Liver (tissue), 9 donors: ENCODE results near the gene C3orf52. TPM values are rescaled to one million over a fixed set of nuclear protein-coding genes. Genes with fewer than 3 reads are reported as not detected.

Experiments used
- DNase-seq: peaks from one replicate; pipeline ENCODE4 v3.0.0-alpha.2; 2017; ENCODE audit warnings: low spot score
- H3K27ac ChIP-seq, 2 donors: one replicate each; pipeline ENCODE4 v1.7.0; 2013; ENCODE audit warnings: inconsistent platforms in 2 of 2, low read length in 2 of 2, control low read depth in 1 of 2, low read depth in 1 of 2, mild to moderate bottlenecking in 1 of 2
- H3K27me3 ChIP-seq, 4 donors: one replicate each; pipeline versions ENCODE4 v1.6.1 to v1.7.0; 2013; ENCODE audit warnings: low read length in 3 of 4, inconsistent platforms in 1 of 4, mild to moderate bottlenecking in 1 of 4, moderate library complexity in 1 of 4; ENCODE audit not compliant: control insufficient read depth in 4 of 4, insufficient read depth in 4 of 4
- H3K36me3 ChIP-seq, 4 donors: one replicate each; pipeline versions ENCODE4 v1.6.1 to v1.7.0; 2013; ENCODE audit warnings: low read length in 3 of 4, mild to moderate bottlenecking in 3 of 4, low read depth in 1 of 4, moderate library complexity in 1 of 4; ENCODE audit not compliant: control insufficient read depth in 4 of 4, insufficient read depth in 3 of 4
- H3K4me1 ChIP-seq, 4 donors: one replicate each; pipeline versions ENCODE4 v1.6.1 to v1.7.0; 2013; ENCODE audit warnings: low read length in 3 of 4, mild to moderate bottlenecking in 3 of 4, moderate library complexity in 1 of 4; ENCODE audit not compliant: control insufficient read depth in 4 of 4, insufficient read depth in 4 of 4
- H3K4me3 ChIP-seq, 3 donors: one replicate each; pipeline versions ENCODE4 v1.6.1 to v1.7.0; 2013; ENCODE audit warnings: low read length in 3 of 3, control low read depth in 1 of 3, low read depth in 1 of 3, mild to moderate bottlenecking in 1 of 3
- H3K9ac ChIP-seq, 2 donors: one replicate each; pipeline ENCODE4 v1.7.0; 2013; ENCODE audit warnings: low read length in 2 of 2, mild to moderate bottlenecking in 2 of 2, moderate library complexity in 2 of 2, control low read depth in 1 of 2, low read depth in 1 of 2
- H3K9me3 ChIP-seq, 4 donors: one replicate each; pipeline versions ENCODE4 v1.6.1 to v1.7.0; 2013; ENCODE audit warnings: low read length in 3 of 4; ENCODE audit not compliant: control insufficient read depth in 4 of 4
- EGR1 ChIP-seq, 2 donors: IDR thresholded peaks; 2 replicates each; pipeline ENCODE4 v1.6.1; 2016 to 2018; ENCODE audit warnings: antibody characterized with exemption in 2 of 2, low read depth in 2 of 2
- FOXA1 ChIP-seq: IDR thresholded peaks from 2 replicates; pipeline ENCODE4 v1.6.1; 2016; ENCODE audit warnings: antibody characterized with exemption
- FOXA2 ChIP-seq: IDR thresholded peaks from 2 replicates; pipeline ENCODE4 v1.6.1; 2016; ENCODE audit warnings: antibody characterized with exemption
- GABPA ChIP-seq, 2 donors: IDR thresholded peaks in 1 of 2; conservative IDR thresholded peaks in 1 of 2; 2 replicates each; pipeline ENCODE4 v1.6.1; 2016; ENCODE audit warnings: antibody characterized with exemption in 2 of 2, mild to moderate bottlenecking in 1 of 2, moderate library complexity in 1 of 2
- HNF4A ChIP-seq, 2 donors: conservative IDR thresholded peaks; 2 replicates each; pipeline ENCODE4 v1.6.1; 2016; ENCODE audit warnings: antibody characterized with exemption in 2 of 2, mild to moderate bottlenecking in 2 of 2
- HNF4G ChIP-seq: IDR thresholded peaks from 2 replicates; pipeline ENCODE4 v1.6.1; 2016; ENCODE audit warnings: antibody characterized with exemption
- JUND ChIP-seq, 2 donors: IDR thresholded peaks; 2 replicates each; pipeline ENCODE4 v1.6.1; 2016; ENCODE audit warnings: antibody characterized with exemption in 2 of 2
- NR2F2 ChIP-seq: IDR thresholded peaks from 2 replicates; pipeline ENCODE4 v1.6.1; 2016; ENCODE audit warnings: antibody characterized with exemption
- RAD21 ChIP-seq, 2 donors: IDR thresholded peaks; 2 replicates each; pipeline ENCODE4 v1.6.1; 2016; ENCODE audit warnings: antibody characterized with exemption in 2 of 2, mild to moderate bottlenecking in 2 of 2
- SP1 ChIP-seq: IDR thresholded peaks from 2 replicates; pipeline ENCODE4 v1.6.1; 2018; ENCODE audit warnings: antibody characterized with exemption, mild to moderate bottlenecking
- TAF1 ChIP-seq: conservative IDR thresholded peaks from 2 replicates; pipeline ENCODE4 v1.6.1; 2016; ENCODE audit warnings: antibody characterized with exemption, mild to moderate bottlenecking
- YY1 ChIP-seq: IDR thresholded peaks from 2 replicates; pipeline ENCODE4 v1.6.1; 2016; ENCODE audit warnings: antibody characterized with exemption, mild to moderate bottlenecking
- WGBS: extraction: QIAGEN DNeasy Blood & Tissue Kit; methylation state at CpG from one replicate; pipeline ENCODE4 v1.1.7; 2013; 5-methylcytosine and 5-hydroxymethylcytosine counted together
- polyA plus RNA-seq, 2 donors: library from polyadenylated mRNA; stranded (reverse) in 1 of 2; unstranded in 1 of 2; fragments of 200-250 nt in 1 of 2; fragments of >200 nt in 1 of 2; fragmentation: Nextera tagmentation in 1 of 2; extraction: Ambion mirVana in 1 of 2; gene quantifications; one replicate each; pipeline versions ENCODE4 v1.2.1 to v1.2.3, GENCODE V29; 2013 to 2015
- total RNA-seq, 2 donors: library from RNA; depleted of rRNA; stranded (reverse); fragments of >200 nt; gene quantifications; one replicate each; pipeline ENCODE4 v1.2.3, GENCODE V29; 2014
- TF ChIP-seq, protein P1 (sequence below): IDR thresholded peaks from 2 replicates; pipeline ENCODE4 v1.6.1; 2016; ENCODE audit warnings: antibody characterized with exemption
- TF ChIP-seq, protein P2 (sequence below): fragments of 150-350 bp; IDR thresholded peaks from 2 replicates; pipeline ENCODE4 v1.5.1; 2017; ENCODE audit warnings: improper control_type of control experiment, low read depth, low read length; ENCODE audit not compliant: missing input control
- TF ChIP-seq, protein P3 (sequence below): IDR thresholded peaks from 2 replicates; pipeline ENCODE4 v1.6.1; 2016; ENCODE audit warnings: antibody characterized with exemption
- TF ChIP-seq, protein P4 (sequence below): IDR thresholded peaks from 2 replicates; pipeline ENCODE4 v1.6.1; 2016; ENCODE audit warnings: antibody characterized with exemption, mild to moderate bottlenecking
- donor health status: healthy.
- donor health status: healthy.
- donor health status: healthy.
- donor health status: healthy.
- donor health status: healthy.

C3orf52 gene
- total and polyA plus RNA-seq, 4 donors = 0.10 to 1.8 (median 0.47) TPM; not detected in 1

DNA sequence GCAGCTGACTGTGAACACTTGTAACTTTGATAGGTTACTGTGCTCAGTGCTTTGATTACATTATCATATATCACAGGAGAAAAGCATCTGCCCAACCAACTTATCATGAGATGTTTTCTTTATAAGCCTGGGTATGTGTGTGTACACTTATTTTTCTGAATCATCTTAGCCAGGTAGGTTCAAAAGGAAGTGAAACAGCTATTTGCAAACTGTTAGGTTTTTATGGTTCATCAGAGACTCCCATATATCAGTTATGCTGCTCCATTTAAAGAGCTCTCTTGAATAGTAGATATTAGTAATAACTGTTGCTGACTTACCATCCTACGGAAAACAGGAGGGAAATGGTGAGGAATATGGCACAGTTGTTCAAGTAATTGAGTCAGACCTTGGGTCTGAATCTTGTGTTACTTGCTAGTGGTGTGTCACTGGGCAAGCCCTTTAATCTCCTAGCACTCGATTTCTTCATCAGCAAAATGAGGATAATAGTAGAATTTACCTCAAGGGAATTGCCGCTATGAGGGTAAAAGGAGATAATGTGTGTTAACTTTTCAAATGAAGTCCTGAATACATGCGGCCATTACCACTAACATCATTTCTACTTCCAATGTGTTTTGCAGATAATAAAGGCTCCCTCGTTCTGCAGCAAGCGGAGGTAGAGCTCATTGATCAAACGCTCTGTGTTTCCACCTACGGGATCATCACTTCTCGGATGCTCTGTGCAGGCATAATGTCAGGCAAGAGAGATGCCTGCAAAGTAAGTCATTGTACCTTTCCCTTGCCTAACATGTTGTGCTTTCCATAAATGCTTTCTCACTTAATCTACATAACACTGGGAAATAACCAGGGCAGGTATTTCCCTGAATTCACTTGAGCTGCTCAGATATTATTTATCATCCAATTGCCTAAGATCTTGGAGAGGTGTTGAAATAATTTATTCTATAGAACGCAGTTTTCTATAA lies 7.8 kb upstream of the C3orf52 start:
- H3K36me3 ChIP-seq = no peaks in the 10 kb centered on the region
- no peak overlapping the region for H3K4me3 ChIP-seq
- H3K27me3 ChIP-seq = no peaks in the 10 kb centered on the region
- no peak overlapping the region for H3K9ac ChIP-seq
- no peak for TF ChIP-seq JUND (IDR thresholded peaks at IDR 0.05)
- TF ChIP-seq RAD21 (IDR thresholded peaks at IDR 0.05) = no peak
- TF ChIP-seq, protein P1, sequence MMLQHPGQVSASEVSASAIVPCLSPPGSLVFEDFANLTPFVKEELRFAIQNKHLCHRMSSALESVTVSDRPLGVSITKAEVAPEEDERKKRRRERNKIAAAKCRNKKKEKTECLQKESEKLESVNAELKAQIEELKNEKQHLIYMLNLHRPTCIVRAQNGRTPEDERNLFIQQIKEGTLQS = no peak
- TF ChIP-seq, protein P2, sequence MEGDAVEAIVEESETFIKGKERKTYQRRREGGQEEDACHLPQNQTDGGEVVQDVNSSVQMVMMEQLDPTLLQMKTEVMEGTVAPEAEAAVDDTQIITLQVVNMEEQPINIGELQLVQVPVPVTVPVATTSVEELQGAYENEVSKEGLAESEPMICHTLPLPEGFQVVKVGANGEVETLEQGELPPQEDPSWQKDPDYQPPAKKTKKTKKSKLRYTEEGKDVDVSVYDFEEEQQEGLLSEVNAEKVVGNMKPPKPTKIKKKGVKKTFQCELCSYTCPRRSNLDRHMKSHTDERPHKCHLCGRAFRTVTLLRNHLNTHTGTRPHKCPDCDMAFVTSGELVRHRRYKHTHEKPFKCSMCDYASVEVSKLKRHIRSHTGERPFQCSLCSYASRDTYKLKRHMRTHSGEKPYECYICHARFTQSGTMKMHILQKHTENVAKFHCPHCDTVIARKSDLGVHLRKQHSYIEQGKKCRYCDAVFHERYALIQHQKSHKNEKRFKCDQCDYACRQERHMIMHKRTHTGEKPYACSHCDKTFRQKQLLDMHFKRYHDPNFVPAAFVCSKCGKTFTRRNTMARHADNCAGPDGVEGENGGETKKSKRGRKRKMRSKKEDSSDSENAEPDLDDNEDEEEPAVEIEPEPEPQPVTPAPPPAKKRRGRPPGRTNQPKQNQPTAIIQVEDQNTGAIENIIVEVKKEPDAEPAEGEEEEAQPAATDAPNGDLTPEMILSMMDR = no peak
- no peak for TF ChIP-seq NR2F2
- TF ChIP-seq EGR1 (IDR thresholded peaks at IDR 0.05; ENCODE audit: low read depth in 2 of 2) = no peak
- TF ChIP-seq HNF4G = no peak
- TF ChIP-seq, protein P3, sequence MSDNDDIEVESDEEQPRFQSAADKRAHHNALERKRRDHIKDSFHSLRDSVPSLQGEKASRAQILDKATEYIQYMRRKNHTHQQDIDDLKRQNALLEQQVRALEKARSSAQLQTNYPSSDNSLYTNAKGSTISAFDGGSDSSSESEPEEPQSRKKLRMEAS = no peak
- TF ChIP-seq, protein P4, sequence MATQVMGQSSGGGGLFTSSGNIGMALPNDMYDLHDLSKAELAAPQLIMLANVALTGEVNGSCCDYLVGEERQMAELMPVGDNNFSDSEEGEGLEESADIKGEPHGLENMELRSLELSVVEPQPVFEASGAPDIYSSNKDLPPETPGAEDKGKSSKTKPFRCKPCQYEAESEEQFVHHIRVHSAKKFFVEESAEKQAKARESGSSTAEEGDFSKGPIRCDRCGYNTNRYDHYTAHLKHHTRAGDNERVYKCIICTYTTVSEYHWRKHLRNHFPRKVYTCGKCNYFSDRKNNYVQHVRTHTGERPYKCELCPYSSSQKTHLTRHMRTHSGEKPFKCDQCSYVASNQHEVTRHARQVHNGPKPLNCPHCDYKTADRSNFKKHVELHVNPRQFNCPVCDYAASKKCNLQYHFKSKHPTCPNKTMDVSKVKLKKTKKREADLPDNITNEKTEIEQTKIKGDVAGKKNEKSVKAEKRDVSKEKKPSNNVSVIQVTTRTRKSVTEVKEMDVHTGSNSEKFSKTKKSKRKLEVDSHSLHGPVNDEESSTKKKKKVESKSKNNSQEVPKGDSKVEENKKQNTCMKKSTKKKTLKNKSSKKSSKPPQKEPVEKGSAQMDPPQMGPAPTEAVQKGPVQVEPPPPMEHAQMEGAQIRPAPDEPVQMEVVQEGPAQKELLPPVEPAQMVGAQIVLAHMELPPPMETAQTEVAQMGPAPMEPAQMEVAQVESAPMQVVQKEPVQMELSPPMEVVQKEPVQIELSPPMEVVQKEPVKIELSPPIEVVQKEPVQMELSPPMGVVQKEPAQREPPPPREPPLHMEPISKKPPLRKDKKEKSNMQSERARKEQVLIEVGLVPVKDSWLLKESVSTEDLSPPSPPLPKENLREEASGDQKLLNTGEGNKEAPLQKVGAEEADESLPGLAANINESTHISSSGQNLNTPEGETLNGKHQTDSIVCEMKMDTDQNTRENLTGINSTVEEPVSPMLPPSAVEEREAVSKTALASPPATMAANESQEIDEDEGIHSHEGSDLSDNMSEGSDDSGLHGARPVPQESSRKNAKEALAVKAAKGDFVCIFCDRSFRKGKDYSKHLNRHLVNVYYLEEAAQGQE = no peak
- no peak for TF ChIP-seq SP1
- no peak for TF ChIP-seq HNF4A (conservative IDR thresholded peaks at IDR 0.05)
- TF ChIP-seq TAF1 = no peak
- TF ChIP-seq FOXA1 = no peak
- 80% methylated on average over 10 of the region's 10 CpGs for WGBS
- H3K9me3 ChIP-seq = no peaks in the 10 kb centered on the region
- no peak for DNase-seq
- no peaks in the 10 kb centered on the region for H3K4me1 ChIP-seq
- H3K27ac ChIP-seq = no peak overlapping the region

DNA sequence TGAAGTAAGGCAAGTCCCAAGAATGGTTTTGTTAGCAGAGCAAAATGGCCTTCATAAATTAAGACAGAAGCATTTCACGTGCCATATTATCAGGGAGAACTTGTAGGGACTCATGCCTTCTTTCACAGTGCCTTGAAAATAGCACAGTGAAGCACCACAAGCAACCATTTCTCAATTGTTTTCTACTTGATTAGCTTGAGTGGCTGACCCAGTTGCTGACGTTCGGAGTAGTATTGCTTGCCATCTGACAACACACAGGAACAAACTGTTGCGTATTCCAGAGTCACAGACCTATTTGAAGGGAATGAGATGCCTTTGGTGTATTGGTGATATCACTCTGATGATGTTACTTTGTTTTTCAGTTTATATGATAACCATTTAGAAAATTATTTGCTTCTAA lies 3.0 kb upstream of the C3orf52 start:
- Histone ChIP-seq H3K27me3 (peaks cover 0 to 4% (median 0%) of the 10 kb centered on the region in 4 donors), H3K9ac (no peak overlapping the region), H3K9me3 (no peaks in the 10 kb centered on the region), H3K4me3 (no peak overlapping the region), H3K4me1 (peaks cover 0 to 13% (median 6%) of the 10 kb centered on the region in 4 donors), H3K27ac (no peak overlapping the region), H3K36me3 (no peaks in the 10 kb centered on the region)
- 85% methylated on average over 4 of the region's 4 CpGs for WGBS
- DNase-seq = no peak
- TF ChIP-seq RAD21 (IDR thresholded peaks at IDR 0.05) (no peak), SP1 (no peak), FOXA2 (no peak), GABPA (IDR thresholded peaks at IDR 0.05 in 1 of 2, conservative IDR thresholded peaks at IDR 0.05 in 1 of 2) (no peak), JUND (IDR thresholded peaks at IDR 0.05) (no peak), NR2F2 (no peak), YY1 (no peak), FOXA1 (no peak), HNF4G (no peak), EGR1 (IDR thresholded peaks at IDR 0.05; ENCODE audit: low read depth in 2 of 2) (no peak), TAF1 (no peak), HNF4A (conservative IDR thresholded peaks at IDR 0.05) (no peak)
- TF ChIP-seq, protein P4 = no peak
- TF ChIP-seq, protein P1 = no peak
- TF ChIP-seq, protein P2 = no peak
- TF ChIP-seq, protein P3 = no peak
